HEK293 (cell line): ENCODE results near the gene SEPTIN3.

Experiments
- CTCF ChIA-PET: fragments of 350-600 bp; formaldehyde crosslinking; extraction: SDS; loops from one replicate; lab custom pipeline; 2021; ENCODE audit warnings: antibody characterized with exemption; lab: Yijun Ruan, JAX
- POLR2A ChIA-PET: fragments of 300-600 bp; formaldehyde crosslinking; extraction: SDS; loops from one replicate; lab custom pipeline; 2020; ENCODE audit warnings: antibody characterized with exemption, inconsistent platforms; lab: Yijun Ruan, JAX
- H3K27ac ChIP-seq: fragments of 200-500 bp; sonication (Bioruptor generic); 2 replicates; pipeline ENCODE4 v1.5.1; 2014; ENCODE audit warnings: low read depth, low read length, control low read depth, inconsistent platforms; ENCODE audit errors: extremely low read depth
- H3K36me3 ChIP-seq, 2 experiments: fragments of 200-500 bp in 1 of 2; sonication (Bioruptor generic) in 1 of 2; 1 replicate in 1 of 2; 2 replicates in 1 of 2; pipeline ENCODE4 v1.5.1; 2014 to 2017; ENCODE audit warnings: inconsistent platforms in 2 of 2, low read length in 2 of 2; ENCODE audit not compliant: control insufficient read depth in 2 of 2, insufficient read depth in 1 of 2
- H3K4me1 ChIP-seq: fragments of 200-500 bp; sonication (Bioruptor generic); 2 replicates; pipeline ENCODE4 v1.5.1; 2014; ENCODE audit warnings: mild to moderate bottlenecking, low read length, inconsistent platforms; ENCODE audit not compliant: control insufficient read depth, insufficient read depth
- H3K4me3 ChIP-seq: 2 replicates; pipeline ENCODE4 v1.5.1; 2011; ENCODE audit warnings: low read depth, mild to moderate bottlenecking, control low read depth, low read length, moderate library complexity
- H3K9me3 ChIP-seq: fragments of 200-500 bp; sonication (Bioruptor generic); 2 replicates; pipeline ENCODE4 v1.5.1; 2014; ENCODE audit warnings: low read depth, low read length, inconsistent platforms; ENCODE audit not compliant: control insufficient read depth, insufficient read depth
- EGR2 ChIP-seq: fragments of 450-650 bp; formaldehyde crosslinking; IDR thresholded peaks from 2 replicates; pipeline ENCODE4 v1.5.1; 2016; ENCODE audit warnings: low read depth, missing biosample characterization, missing genetic modification characterization
- GLIS1 ChIP-seq: fragments of 450-650 bp; formaldehyde crosslinking; IDR thresholded peaks from 2 replicates; pipeline ENCODE4 v1.5.1; 2016; ENCODE audit warnings: missing biosample characterization, missing genetic modification characterization
- GLIS2 ChIP-seq: fragments of 450-650 bp; formaldehyde crosslinking; IDR thresholded peaks from 2 replicates; pipeline ENCODE4 v1.5.1; 2016; ENCODE audit warnings: missing biosample characterization, missing genetic modification characterization
- KLF1 ChIP-seq: fragments of 450-650 bp; formaldehyde crosslinking; IDR thresholded peaks from 2 replicates; pipeline ENCODE4 v1.5.1; 2016; ENCODE audit warnings: missing biosample characterization, missing genetic modification characterization
- KLF10 ChIP-seq: fragments of 450-650 bp; IDR thresholded peaks from 2 replicates; pipeline ENCODE4 v1.5.1; 2018; ENCODE audit warnings: missing biosample characterization, mild to moderate bottlenecking, missing genetic modification characterization
- OVOL3 ChIP-seq: fragments of 450-650 bp; formaldehyde crosslinking; IDR thresholded peaks from 2 replicates; pipeline ENCODE4 v1.5.1; 2016; ENCODE audit warnings: missing biosample characterization, missing genetic modification characterization
- REPIN1 ChIP-seq: fragments of 450-650 bp; formaldehyde crosslinking; IDR thresholded peaks from 2 replicates; pipeline ENCODE4 v1.5.1; 2017; ENCODE audit warnings: missing biosample characterization, missing genetic modification characterization, low read depth
- TRIM28 ChIP-seq: IDR thresholded peaks from 2 replicates; pipeline ENCODE4 v1.6.1; 2011; ENCODE audit warnings: low read length, control low read depth, borderline replicate concordance
- YY1 ChIP-seq: fragments of 450-650 bp; formaldehyde crosslinking; IDR thresholded peaks from 2 replicates; pipeline ENCODE4 v1.5.1; 2018; ENCODE audit warnings: missing biosample characterization, missing genetic modification characterization
- ZBTB44 ChIP-seq: fragments of 450-650 bp; IDR thresholded peaks from 2 replicates; pipeline ENCODE4 v1.5.1; 2018; ENCODE audit warnings: missing biosample characterization, mild to moderate bottlenecking, missing genetic modification characterization
- ZFHX2 ChIP-seq: fragments of 450-650 bp; formaldehyde crosslinking; conservative IDR thresholded peaks from 2 replicates; pipeline ENCODE4 v1.5.1; 2016; ENCODE audit warnings: missing biosample characterization, missing genetic modification characterization
- ZNF239 ChIP-seq: fragments of 450-650 bp; formaldehyde crosslinking; IDR thresholded peaks from 2 replicates; pipeline ENCODE4 v1.5.1; 2016; ENCODE audit warnings: missing biosample characterization, missing genetic modification characterization
- ZNF354C ChIP-seq: fragments of 450-650 bp; formaldehyde crosslinking; IDR thresholded peaks from 2 replicates; pipeline ENCODE4 v1.5.1; 2016; ENCODE audit warnings: missing biosample characterization, missing genetic modification characterization, low read depth, borderline replicate concordance
- ZNF366 ChIP-seq: fragments of 450-650 bp; formaldehyde crosslinking; conservative IDR thresholded peaks from 2 replicates; pipeline ENCODE4 v1.5.1; 2016; ENCODE audit warnings: missing biosample characterization, missing genetic modification characterization
- ZNF513 ChIP-seq: fragments of 450-650 bp; IDR thresholded peaks from 2 replicates; pipeline ENCODE4 v1.5.1; 2018; ENCODE audit warnings: missing biosample characterization, missing genetic modification characterization
- ZNF560 ChIP-seq: fragments of 450-650 bp; formaldehyde crosslinking; IDR thresholded peaks from 2 replicates; pipeline ENCODE4 v1.5.1; 2017; ENCODE audit warnings: missing biosample characterization, missing genetic modification characterization, borderline replicate concordance
- ZNF585B ChIP-seq: fragments of 450-650 bp; formaldehyde crosslinking; IDR thresholded peaks from 2 replicates; pipeline ENCODE4 v1.5.1; 2016; ENCODE audit warnings: missing biosample characterization, missing genetic modification characterization
- ZNF596 ChIP-seq: fragments of 450-650 bp; IDR thresholded peaks from 2 replicates; pipeline ENCODE4 v1.5.0; 2018; ENCODE audit warnings: missing biosample characterization, mild to moderate bottlenecking, missing genetic modification characterization, moderate library complexity
- ZNF658 ChIP-seq: fragments of 450-650 bp; formaldehyde crosslinking; IDR thresholded peaks from 2 replicates; pipeline ENCODE4; 2016; ENCODE audit warnings: missing biosample characterization, missing genetic modification characterization
- ZNF837 ChIP-seq: fragments of 450-650 bp; formaldehyde crosslinking; IDR thresholded peaks from 2 replicates; pipeline ENCODE4 v1.5.1; 2016; ENCODE audit warnings: missing biosample characterization, missing genetic modification characterization
- ZSCAN23 ChIP-seq: fragments of 450-650 bp; formaldehyde crosslinking; IDR thresholded peaks from 2 replicates; pipeline ENCODE4 v1.5.1; 2016; ENCODE audit warnings: missing biosample characterization, missing genetic modification characterization
- TF ChIP-seq, protein P1 (sequence below): fragments of 450-650 bp; formaldehyde crosslinking; IDR thresholded peaks from 2 replicates; pipeline ENCODE4 v1.5.1; 2016; ENCODE audit warnings: missing biosample characterization, missing genetic modification characterization
- TF ChIP-seq, protein P2 (sequence below): fragments of 450-650 bp; formaldehyde crosslinking; IDR thresholded peaks from 2 replicates; pipeline ENCODE4 v1.5.1; 2016; ENCODE audit warnings: missing biosample characterization, missing genetic modification characterization
- TF ChIP-seq, protein P3 (sequence below): fragments of 450-650 bp; formaldehyde crosslinking; IDR thresholded peaks from 2 replicates; pipeline ENCODE4 v1.5.1; 2016; ENCODE audit warnings: missing biosample characterization, missing genetic modification characterization

SEPTIN3 gene

DNA sequence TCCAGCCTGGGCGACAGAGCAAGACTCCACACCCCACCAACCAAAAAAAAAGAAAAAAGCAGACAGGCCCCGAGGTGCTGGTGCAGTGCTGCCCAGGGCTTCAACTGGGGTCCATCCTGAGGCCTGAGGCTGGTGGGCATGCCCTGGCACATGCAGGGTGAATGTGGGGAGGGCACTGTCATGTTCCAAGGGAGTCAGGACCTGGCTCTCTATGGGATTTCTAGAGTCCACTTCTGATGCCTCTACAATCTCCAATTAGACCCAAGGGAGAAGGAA lies 32.4 kb upstream of the SEPTIN3 start:
- H3K4me1 ChIP-seq = no peaks in the 10 kb centered on the region; the same call in 1 of the 2 replicates
- CTCF ChIA-PET = interaction anchor here (2.9 kb wide), 1 partner anchor 11 kb away, joined by 14 read pairs; no protein-coding TSS in a partner anchor
- TF ChIP-seq TRIM28 (no peak), ZBTB44 (tag by site-specific recombination) (no peak), ZNF596 (no peak), KLF10 (no peak), YY1 (no peak), REPIN1 (tag by site-specific recombination) (no peak), ZNF560 (tag by site-specific recombination) (no peak), ZNF658 (tag by site-specific recombination) (no peak), ZNF366 (no peak), OVOL3 (tag by site-specific recombination) (no peak), ZNF585B (tag by site-specific recombination) (no peak), ZNF354C (tag by site-specific recombination) (no peak), ZSCAN23 (no peak), ZNF837 (no peak)
- TF ChIP-seq, protein P1, sequence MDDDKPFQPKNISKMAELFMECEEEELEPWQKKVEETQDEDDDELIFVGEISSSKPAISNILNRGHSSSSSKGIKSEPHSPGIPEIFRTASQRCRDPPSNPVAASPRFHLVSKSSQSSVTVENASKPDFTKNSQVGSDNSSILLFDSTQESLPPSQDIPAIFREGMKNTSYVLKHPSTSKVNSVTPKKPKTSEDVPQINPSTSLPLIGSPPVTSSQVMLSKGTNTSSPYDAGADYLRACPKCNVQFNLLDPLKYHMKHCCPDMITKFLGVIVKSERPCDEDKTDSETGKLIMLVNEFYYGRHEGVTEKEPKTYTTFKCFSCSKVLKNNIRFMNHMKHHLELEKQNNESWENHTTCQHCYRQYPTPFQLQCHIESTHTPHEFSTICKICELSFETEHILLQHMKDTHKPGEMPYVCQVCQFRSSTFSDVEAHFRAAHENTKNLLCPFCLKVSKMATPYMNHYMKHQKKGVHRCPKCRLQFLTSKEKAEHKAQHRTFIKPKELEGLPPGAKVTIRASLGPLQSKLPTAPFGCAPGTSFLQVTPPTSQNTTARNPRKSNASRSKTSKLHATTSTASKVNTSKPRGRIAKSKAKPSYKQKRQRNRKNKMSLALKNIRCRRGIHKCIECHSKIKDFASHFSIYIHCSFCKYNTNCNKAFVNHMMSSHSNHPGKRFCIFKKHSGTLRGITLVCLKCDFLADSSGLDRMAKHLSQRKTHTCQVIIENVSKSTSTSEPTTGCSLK (tag by site-specific recombination) = no peak
- TF ChIP-seq, protein P2, sequence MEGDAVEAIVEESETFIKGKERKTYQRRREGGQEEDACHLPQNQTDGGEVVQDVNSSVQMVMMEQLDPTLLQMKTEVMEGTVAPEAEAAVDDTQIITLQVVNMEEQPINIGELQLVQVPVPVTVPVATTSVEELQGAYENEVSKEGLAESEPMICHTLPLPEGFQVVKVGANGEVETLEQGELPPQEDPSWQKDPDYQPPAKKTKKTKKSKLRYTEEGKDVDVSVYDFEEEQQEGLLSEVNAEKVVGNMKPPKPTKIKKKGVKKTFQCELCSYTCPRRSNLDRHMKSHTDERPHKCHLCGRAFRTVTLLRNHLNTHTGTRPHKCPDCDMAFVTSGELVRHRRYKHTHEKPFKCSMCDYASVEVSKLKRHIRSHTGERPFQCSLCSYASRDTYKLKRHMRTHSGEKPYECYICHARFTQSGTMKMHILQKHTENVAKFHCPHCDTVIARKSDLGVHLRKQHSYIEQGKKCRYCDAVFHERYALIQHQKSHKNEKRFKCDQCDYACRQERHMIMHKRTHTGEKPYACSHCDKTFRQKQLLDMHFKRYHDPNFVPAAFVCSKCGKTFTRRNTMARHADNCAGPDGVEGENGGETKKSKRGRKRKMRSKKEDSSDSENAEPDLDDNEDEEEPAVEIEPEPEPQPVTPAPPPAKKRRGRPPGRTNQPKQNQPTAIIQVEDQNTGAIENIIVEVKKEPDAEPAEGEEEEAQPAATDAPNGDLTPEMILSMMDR (tag by site-specific recombination) = no peak
- TF ChIP-seq, protein P3, sequence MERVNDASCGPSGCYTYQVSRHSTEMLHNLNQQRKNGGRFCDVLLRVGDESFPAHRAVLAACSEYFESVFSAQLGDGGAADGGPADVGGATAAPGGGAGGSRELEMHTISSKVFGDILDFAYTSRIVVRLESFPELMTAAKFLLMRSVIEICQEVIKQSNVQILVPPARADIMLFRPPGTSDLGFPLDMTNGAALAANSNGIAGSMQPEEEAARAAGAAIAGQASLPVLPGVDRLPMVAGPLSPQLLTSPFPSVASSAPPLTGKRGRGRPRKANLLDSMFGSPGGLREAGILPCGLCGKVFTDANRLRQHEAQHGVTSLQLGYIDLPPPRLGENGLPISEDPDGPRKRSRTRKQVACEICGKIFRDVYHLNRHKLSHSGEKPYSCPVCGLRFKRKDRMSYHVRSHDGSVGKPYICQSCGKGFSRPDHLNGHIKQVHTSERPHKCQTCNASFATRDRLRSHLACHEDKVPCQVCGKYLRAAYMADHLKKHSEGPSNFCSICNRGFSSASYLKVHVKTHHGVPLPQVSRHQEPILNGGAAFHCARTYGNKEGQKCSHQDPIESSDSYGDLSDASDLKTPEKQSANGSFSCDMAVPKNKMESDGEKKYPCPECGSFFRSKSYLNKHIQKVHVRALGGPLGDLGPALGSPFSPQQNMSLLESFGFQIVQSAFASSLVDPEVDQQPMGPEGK = no peak
- TF ChIP-seq, all 188 proteins: peak for 0
- Histone ChIP-seq H3K27ac (no peak overlapping the region), H3K9me3 (no peaks in the 10 kb centered on the region), H3K4me3 (no peak overlapping the region), H3K36me3 (peaks cover 32 to 89% of the 10 kb centered on the region in 2 experiments; a peak in 2 of 3 replicates)
- POLR2A ChIA-PET = interaction anchor here (0.9 to 4.6 kb wide), 4 partner anchors 10 to 136 kb away, joined by 3 to 31 read pairs (median 6); partner anchors contain the start of genes CCDC134 and CENPM

GRCh38 chr22:41939981-41940831 lies 29.0 kb upstream of the SEPTIN3 start:
- Histone ChIP-seq H3K27ac (0 out of 2 replicates have a peak overlapping the region, but pooled peaks have one; percentile 12), H3K36me3 (peaks cover 56 to 91% of the 10 kb centered on the region in 2 experiments; a peak in 2 of 3 replicates), H3K4me3 (no peak overlapping the region), H3K4me1 (no peaks in the 10 kb centered on the region; the same call in 1 of the 2 replicates), H3K9me3 (no peaks in the 10 kb centered on the region)
- POLR2A ChIA-PET = interaction anchor here (1.0 to 1.4 kb wide), 2 partner anchors 243 to 251 kb away, joined by 5 to 8 read pairs; partner anchors contain the start of gene SNU13
- CTCF ChIA-PET = interaction anchor here (0.7 to 3.8 kb wide), 24 partner anchors 10 to 458 kb away, joined by 3 to 53 read pairs (median 4); partner anchors contain the start of genes MEI1, SMIM45 and SREBF2
- TF ChIP-seq EGR2 (peak; percentile 65), GLIS2 (tag by site-specific recombination) (peak; percentile 57), ZNF239 (tag by site-specific recombination) (no peak), ZNF513 (no peak), GLIS1 (tag by site-specific recombination) (peak; percentile 14; the same call in 1 of the 2 replicates), KLF1 (tag by site-specific recombination) (peak; percentile 64), ZNF366 (0 out of 2 replicates have a peak, but pooled peaks have one; percentile 20), KLF10 (peak; percentile 61), ZFHX2 (tag by site-specific recombination) (peak; percentile 66)
